ENCODE results near the gene NMT1. TPM values are rescaled to one million over a fixed set of nuclear protein-coding genes. Genes with fewer than 3 reads are reported as not detected.

Gene NMT1
- total RNA-seq, 2 donors from 2014 or later = 44.6 to 52.7 TPM

DNA sequence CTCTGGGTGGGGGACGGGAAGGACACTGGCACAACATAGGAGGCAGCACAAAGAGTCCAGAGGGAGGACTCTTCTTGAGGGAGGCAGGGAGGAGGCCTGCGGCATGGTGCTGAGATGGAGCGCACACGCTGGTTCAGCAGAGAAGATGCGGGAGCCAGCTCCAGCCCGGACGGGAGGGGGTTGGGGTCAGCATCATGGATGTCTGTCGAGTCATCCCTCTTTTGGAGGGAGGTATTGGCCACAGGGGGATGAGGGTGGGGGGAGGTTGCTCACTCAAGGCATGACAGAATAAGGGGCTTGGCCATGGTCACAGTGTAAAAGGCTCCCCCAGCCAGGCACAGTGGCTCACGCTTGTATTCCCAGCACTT lies 29.0 kb upstream of the NMT1 start:
- H3K9me3 ChIP-seq = no peaks in the 10 kb centered on the region
- peaks cover 53% of the 10 kb centered on the region for H3K36me3 ChIP-seq
- peak overlapping the region in 1 of 2 donors; percentile 11 for H3K27ac ChIP-seq
- H3K27me3 ChIP-seq = no peaks in the 10 kb centered on the region
- DNase-seq (ENCODE audit: low spot score) = no peak
- no peak overlapping the region for H3K4me3 ChIP-seq
- no peak for TF ChIP-seq CTCF (IDR thresholded peaks at IDR 0.05)
- H3K4me1 ChIP-seq = peaks cover 0 to 6% of the 10 kb centered on the region in 2 donors

DNA sequence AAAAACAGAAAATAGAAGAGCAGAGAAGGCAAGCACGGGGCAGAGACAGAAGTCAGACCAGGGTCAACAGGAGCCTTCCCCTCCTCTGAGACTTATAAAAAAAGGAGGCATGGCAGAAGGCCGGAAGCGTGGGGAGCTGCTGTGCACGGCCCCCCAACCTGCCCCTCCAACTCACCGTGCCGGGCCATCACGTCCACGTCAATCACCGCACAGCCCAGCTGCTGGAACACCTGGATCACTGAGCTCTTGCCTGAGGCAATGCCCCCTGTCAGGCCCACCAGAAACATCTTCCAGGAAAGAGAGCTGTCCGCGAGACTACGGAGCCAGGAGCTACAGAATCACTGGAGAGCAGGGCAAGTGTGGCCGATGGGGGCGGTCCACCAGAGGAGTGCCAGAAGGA lies 26.5 kb upstream of the NMT1 start:
- peaks cover 45% of the 10 kb centered on the region for H3K36me3 ChIP-seq

DNA sequence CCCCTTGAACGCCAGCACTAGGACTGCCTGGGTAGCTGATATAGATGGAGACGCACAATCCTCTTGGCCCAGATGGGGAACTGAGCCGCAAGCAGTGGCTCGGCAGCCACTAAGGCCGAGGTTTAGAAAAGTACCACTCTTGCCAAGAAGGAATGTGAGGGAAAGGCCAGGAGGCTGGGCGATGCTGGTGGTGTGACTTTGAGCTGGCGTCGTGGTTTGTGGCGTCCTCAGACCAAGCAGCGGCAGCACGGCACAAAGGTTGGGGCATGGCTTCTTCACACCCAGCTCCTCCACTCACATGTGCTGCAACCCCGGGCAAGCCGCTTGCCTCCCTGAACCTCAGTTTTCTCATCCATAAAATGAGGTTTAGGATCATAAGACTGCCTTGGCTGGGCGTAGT lies 25.3 kb upstream of the NMT1 start:
- Histone ChIP-seq H3K9me3 (no peaks in the 10 kb centered on the region), H3K27ac (no peak overlapping the region), H3K27me3 (no peaks in the 10 kb centered on the region), H3K4me3 (no peak overlapping the region), H3K4me1 (peaks cover 0 to 32% of the 10 kb centered on the region in 2 donors), H3K36me3 (peaks cover 33% of the 10 kb centered on the region)
- DNase-seq (ENCODE audit: low spot score) = no peak
- TF ChIP-seq CTCF (IDR thresholded peaks at IDR 0.05) = no peak

More for the DNA sequence above, 26.5 kb upstream of the NMT1 start:
- no peak overlapping the region for H3K27ac ChIP-seq
- DNase-seq (ENCODE audit: low spot score) = no peak
- no peak for TF ChIP-seq CTCF (IDR thresholded peaks at IDR 0.05)
- H3K9me3 ChIP-seq = no peaks in the 10 kb centered on the region
- no peak overlapping the region for H3K4me3 ChIP-seq
- no peaks in the 10 kb centered on the region for H3K27me3 ChIP-seq
- H3K4me1 ChIP-seq = peaks cover 0 to 22% of the 10 kb centered on the region in 2 donors

- H3K4me3 ChIP-seq = no peak overlapping the region
- peaks cover 26% of the 10 kb centered on the region for H3K36me3 ChIP-seq
- DNase-seq (ENCODE audit: low spot score) = no peak
- H3K9me3 ChIP-seq = no peaks in the 10 kb centered on the region
- TF ChIP-seq CTCF (IDR thresholded peaks at IDR 0.05) = no peak
- no peaks in the 10 kb centered on the region for H3K27me3 ChIP-seq
- peaks cover 0 to 26% of the 10 kb centered on the region in 2 donors for H3K4me1 ChIP-seq
- H3K27ac ChIP-seq = no peak overlapping the region
Observed at GRCh38 chr17:45036691-45037090, 24.4 kb upstream of the NMT1 start.

DNA sequence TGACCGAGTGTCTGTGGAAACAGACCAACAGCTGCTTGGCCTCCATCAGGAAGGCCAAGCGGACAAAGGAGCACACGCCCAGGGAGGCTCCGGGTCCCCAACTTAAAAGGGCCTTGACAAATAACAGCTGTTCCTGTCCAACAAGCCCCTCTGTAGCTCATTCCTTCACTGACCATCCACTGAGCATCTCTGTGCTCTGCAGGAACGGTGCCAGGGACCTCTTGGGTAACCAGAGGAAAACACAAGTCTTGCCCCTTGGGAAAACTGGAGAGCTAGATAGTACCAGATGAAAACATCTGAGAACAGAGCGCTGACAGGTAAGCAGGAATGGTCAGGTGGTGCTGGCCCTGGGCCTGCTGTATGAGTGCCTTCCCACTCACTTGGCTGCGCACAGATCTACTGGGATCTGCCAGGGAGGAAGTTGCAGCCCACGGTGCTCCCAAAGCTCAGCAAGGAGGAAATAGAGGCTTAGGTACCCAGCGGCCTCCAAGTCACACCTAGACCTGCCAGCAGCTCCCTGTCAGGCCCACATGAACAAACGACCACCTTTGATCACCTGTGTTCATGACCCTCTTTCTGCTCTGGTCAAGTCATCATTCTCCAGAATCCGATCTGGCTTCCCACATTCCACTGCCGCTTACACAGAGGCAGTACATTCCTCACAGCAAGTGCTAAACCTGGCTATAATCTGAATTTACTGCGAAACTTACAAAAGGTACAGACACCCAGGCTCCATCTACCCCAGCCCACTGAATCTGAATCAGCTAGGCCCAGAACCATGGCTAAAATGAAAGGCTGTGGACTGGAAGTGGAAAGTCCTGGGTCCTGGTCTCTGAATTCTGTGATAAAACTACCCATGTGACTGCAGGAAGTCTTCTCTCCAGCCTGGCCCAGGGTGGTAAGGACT lies 22.1 kb upstream of the NMT1 start:
- no peak for TF ChIP-seq CTCF (IDR thresholded peaks at IDR 0.05)
- Histone ChIP-seq H3K27me3 (no peaks in the 10 kb centered on the region), H3K9me3 (no peaks in the 10 kb centered on the region), H3K36me3 (peaks cover 6% of the 10 kb centered on the region), H3K27ac (no peak overlapping the region), H3K4me1 (peaks cover 0 to 40% of the 10 kb centered on the region in 2 donors), H3K4me3 (no peak overlapping the region)
- DNase-seq (ENCODE audit: low spot score) = no peak
